ENCODE results near the gene MYLK. TPM values are rescaled to one million over a fixed set of nuclear protein-coding genes. Genes with fewer than 3 reads are reported as not detected.

MYLK gene
- total and polyA plus RNA-seq, 4 donors, result 17.1 to 158 (median 41.9) TPM

- no peak for TF ChIP-seq FOXA1 (IDR thresholded peaks at IDR 0.05)
- no peak for TF ChIP-seq GABPA (IDR thresholded peaks at IDR 0.05 in 1 of 2, conservative IDR thresholded peaks at IDR 0.05 in 1 of 2)
- no peak for TF ChIP-seq NR2F2 (IDR thresholded peaks at IDR 0.05)
- TF ChIP-seq CTCF (IDR thresholded peaks at IDR 0.05; ENCODE audit: low read depth, low read length, missing input control), result no peak
- no peak for TF ChIP-seq EGR1 (IDR thresholded peaks at IDR 0.05; ENCODE audit: low read depth in 2 of 2)
- no peak for TF ChIP-seq ATF3 (IDR thresholded peaks at IDR 0.05)
- H3K36me3 ChIP-seq (ENCODE audit: control insufficient read depth in 4 of 4, insufficient read depth in 3 of 4, low read depth in 1 of 4, low read length in 3 of 4), result no peaks in the 10 kb centered on the region
- peaks cover 4 to 21% (median 13%) of the 10 kb centered on the region in 4 donors for H3K9me3 ChIP-seq (ENCODE audit: control insufficient read depth in 4 of 4, low read length in 3 of 4)
- H3K4me3 ChIP-seq (ENCODE audit: low read depth in 1 of 3, low read length in 3 of 3), result no peak overlapping the region
- no peak for DNase-seq (ENCODE audit: low spot score)
- H3K27ac ChIP-seq (ENCODE audit: low read depth in 1 of 2, low read length in 2 of 2), result no peak overlapping the region
- H3K4me1 ChIP-seq (ENCODE audit: control insufficient read depth in 4 of 4, insufficient read depth in 4 of 4, low read length in 3 of 4), result no peaks in the 10 kb centered on the region
- no peaks in the 10 kb centered on the region for H3K27me3 ChIP-seq (ENCODE audit: control insufficient read depth in 4 of 4, insufficient read depth in 4 of 4, low read length in 3 of 4)
- no peak overlapping the region for H3K9ac ChIP-seq (ENCODE audit: low read depth in 1 of 2, low read length in 2 of 2)
These were observed 40.5 kb downstream of the MYLK start for GRCh38 chr3:123843668-123844067.

GRCh38 chr3:123842711-123843110 is 41.4 kb downstream of the MYLK start:
- Histone ChIP-seq H3K27me3 (ENCODE audit: control insufficient read depth in 4 of 4, insufficient read depth in 4 of 4, low read length in 3 of 4) (no peaks in the 10 kb centered on the region), H3K36me3 (ENCODE audit: control insufficient read depth in 4 of 4, insufficient read depth in 3 of 4, low read depth in 1 of 4, low read length in 3 of 4) (no peaks in the 10 kb centered on the region), H3K9me3 (ENCODE audit: control insufficient read depth in 4 of 4, low read length in 3 of 4) (peaks cover 1 to 17% (median 8%) of the 10 kb centered on the region in 4 donors), H3K9ac (ENCODE audit: low read depth in 1 of 2, low read length in 2 of 2) (no peak overlapping the region), H3K4me1 (ENCODE audit: control insufficient read depth in 4 of 4, insufficient read depth in 4 of 4, low read length in 3 of 4) (no peaks in the 10 kb centered on the region), H3K27ac (ENCODE audit: low read depth in 1 of 2, low read length in 2 of 2) (no peak overlapping the region), H3K4me3 (ENCODE audit: low read depth in 1 of 3, low read length in 3 of 3) (no peak overlapping the region)
- TF ChIP-seq RAD21 (IDR thresholded peaks at IDR 0.05), result no peak
- no peak for TF ChIP-seq YY1 (IDR thresholded peaks at IDR 0.05)
- TF ChIP-seq FOXA1 (IDR thresholded peaks at IDR 0.05), result no peak
- no peak for TF ChIP-seq FOXA2 (IDR thresholded peaks at IDR 0.05)
- TF ChIP-seq ZBTB33 (IDR thresholded peaks at IDR 0.05), result no peak
- no peak for TF ChIP-seq GABPA (IDR thresholded peaks at IDR 0.05 in 1 of 2, conservative IDR thresholded peaks at IDR 0.05 in 1 of 2)
- no peak for TF ChIP-seq NR2F2 (IDR thresholded peaks at IDR 0.05)
- no peak for TF ChIP-seq JUND (IDR thresholded peaks at IDR 0.05)
- TF ChIP-seq HNF4G (IDR thresholded peaks at IDR 0.05), result no peak
- TF ChIP-seq ATF3 (IDR thresholded peaks at IDR 0.05), result no peak
- TF ChIP-seq REST (IDR thresholded peaks at IDR 0.05), result no peak
- no peak for TF ChIP-seq CTCF (IDR thresholded peaks at IDR 0.05; ENCODE audit: low read depth, low read length, missing input control)
- no peak for TF ChIP-seq EGR1 (IDR thresholded peaks at IDR 0.05; ENCODE audit: low read depth in 2 of 2)
- no peak for DNase-seq (ENCODE audit: low spot score)
- WGBS, result 94% methylated on average over 4 of the region's 4 CpGs

Data from liver (tissue), 9 donors.